HepG2 (cell line): ENCODE measurements around the gene DNAL4. TPM values are rescaled to one million over a fixed set of nuclear protein-coding genes. Genes with fewer than 3 reads are reported as not detected.

Experiments
- ATAC-seq: fragments of 200-7000 bp; cut with Tn5 transposase; 3 replicates; pipeline ENCODE4 v1.9.1; 2020; ENCODE audit warnings: mild to moderate bottlenecking, moderate library complexity
- BruUV-seq: library from RNA; stranded (reverse); fragments of 400-500 nt; replicated peaks from 2 replicates; lab custom pipeline; 2021; lab: Mats Ljungman, UMichigan
- CTCF ChIA-PET: fragments of 300-600 bp; formaldehyde crosslinking; extraction: SDS; loops from one replicate; lab custom pipeline; 2021; ENCODE audit warnings: low total read pairs, inconsistent platforms, low intra/inter-chr PET ratio; lab: Yijun Ruan, JAX
- POLR2A ChIA-PET: fragments of 350-600 bp; sonication (Branson Sonifier 250); formaldehyde crosslinking; loops from one replicate; lab custom pipeline; 2020; ENCODE audit warnings: antibody characterized with exemption, inconsistent platforms; lab: Yijun Ruan, JAX
- DNase-seq: peaks from one replicate; pipeline ENCODE4 v3.0.0-alpha.2; 2015; ENCODE audit warnings: low spot score
- FAIRE-seq: peaks from 3 replicates; lab custom pipeline; 2011; peaks lifted over from hg19 to GRCh38; lab: Jason Lieb, UNC
- H2AFZ ChIP-seq: one replicate; pipeline ENCODE4 v1.6.1; 2011; ENCODE audit warnings: low read length, inconsistent platforms
- H3K27ac ChIP-seq: fragments of 300-600 bp; 3 replicates; pipeline ENCODE4 v1.8.0; 2011; ENCODE audit warnings: mixed run types, mild to moderate bottlenecking, mixed read lengths, low read length, inconsistent platforms; ENCODE audit not compliant: insufficient read depth; ENCODE audit errors: extremely low read length
- H3K27me3 ChIP-seq, 2 experiments: fragments of 200-600 bp in 1 of 2; 2 replicates in 1 of 2; 3 replicates in 1 of 2; pipeline versions ENCODE4 v1.6.0 to v1.8.0; 2011; ENCODE audit warnings: low read length in 2 of 2, mild to moderate bottlenecking in 2 of 2, moderate library complexity in 2 of 2, inconsistent platforms in 1 of 2; ENCODE audit not compliant: insufficient read depth in 2 of 2, control insufficient read depth in 1 of 2
- H3K36me3 ChIP-seq, 2 experiments: fragments of 200-600 bp in 1 of 2; replicated peaks in 1 of 2; 2 replicates in 1 of 2; 3 replicates in 1 of 2; pipeline versions ENCODE4 v1.5.1 to v1.8.0; 2011; ENCODE audit warnings: low read length in 2 of 2, inconsistent platforms in 1 of 2; ENCODE audit not compliant: insufficient read depth in 2 of 2, control insufficient read depth in 1 of 2
- H3K4me1 ChIP-seq: 2 replicates; pipeline ENCODE4 v1.5.1; 2012; ENCODE audit warnings: low read length, inconsistent platforms; ENCODE audit not compliant: insufficient read depth
- H3K4me2 ChIP-seq: 2 replicates; pipeline ENCODE4 v1.6.0; 2011; ENCODE audit warnings: low read depth, low read length, inconsistent platforms
- H3K4me3 ChIP-seq, 3 experiments: fragments of 200-600 bp in 1 of 3; sonication (generic), shearing (Covaris generic) in 1 of 3; replicated peaks in 1 of 3; 2 replicates each; pipeline ENCODE4 v1.5.1; 2011 to 2016; ENCODE audit warnings: low read length in 3 of 3, inconsistent platforms in 2 of 3, low read depth in 2 of 3, mild to moderate bottlenecking in 2 of 3, control low read depth in 1 of 3, mixed read lengths in 1 of 3; ENCODE audit not compliant: insufficient read depth in 1 of 3
- H3K79me2 ChIP-seq: one replicate; pipeline ENCODE4 v1.6.1; 2011; ENCODE audit warnings: low read length, inconsistent platforms; ENCODE audit not compliant: insufficient read depth
- H3K9ac ChIP-seq: 2 replicates; pipeline ENCODE4 v1.6.0; 2011; ENCODE audit warnings: mild to moderate bottlenecking, low read depth, low read length, inconsistent platforms; ENCODE audit not compliant: insufficient read depth
- H3K9me3 ChIP-seq: 2 replicates; pipeline ENCODE4 v1.5.1; 2012; ENCODE audit warnings: mild to moderate bottlenecking, low read length
- H4K20me1 ChIP-seq: 2 replicates; pipeline ENCODE4 v1.6.0; 2011; ENCODE audit warnings: inconsistent platforms, mild to moderate bottlenecking, low read length, moderate library complexity; ENCODE audit not compliant: insufficient read depth
- HNRNPUL1 ChIP-seq: fragments of 200-400 bp; formaldehyde crosslinking; IDR thresholded peaks from 2 replicates; pipeline ENCODE4 v1.6.1; 2017; ENCODE audit warnings: low read depth, mild to moderate bottlenecking, low read length, moderate library complexity
- IKZF1 ChIP-seq: fragments of 450-650 bp; IDR thresholded peaks from 2 replicates; pipeline ENCODE4 v1.7.1; 2016
- KLF9 ChIP-seq: IDR thresholded peaks from 2 replicates; pipeline ENCODE4 v1.6.1; 2016; ENCODE audit warnings: low read depth
- MYNN ChIP-seq: sonication (generic); formaldehyde crosslinking; IDR thresholded peaks from 2 replicates; pipeline ENCODE4 v1.4.0; 2020; ENCODE audit warnings: mild to moderate bottlenecking, low read depth, missing genetic modification reagents
- ZFP62 ChIP-seq: sonication (generic); formaldehyde crosslinking; IDR thresholded peaks from 2 replicates; pipeline ENCODE4 v1.4.0; 2020; ENCODE audit warnings: missing genetic modification reagents
- ZNF121 ChIP-seq: sonication (generic); formaldehyde crosslinking; IDR thresholded peaks from 2 replicates; pipeline ENCODE4 v1.5.0; 2020; ENCODE audit warnings: mild to moderate bottlenecking, missing genetic modification reagents
- ZNF564 ChIP-seq: sonication (generic); formaldehyde crosslinking; IDR thresholded peaks from 2 replicates; pipeline ENCODE4 v1.8.1; 2023; ENCODE audit warnings: mild to moderate bottlenecking, missing genetic modification reagents
- ZSCAN12 ChIP-seq: sonication (generic); formaldehyde crosslinking; IDR thresholded peaks from 2 replicates; pipeline ENCODE4 v1.9.0; 2021; ENCODE audit warnings: mild to moderate bottlenecking, missing genetic modification reagents
- WGBS: methylation state at CpG from one replicate; pipeline ENCODE4 v1.1.6; 2017; ENCODE audit warnings: low lambda C conversion rate; 5-methylcytosine and 5-hydroxymethylcytosine counted together
- in situ Hi-C: cut with HindIII; loops from 2 replicates; pipeline ENCODE4 v1.10.0; 2017; ENCODE audit warnings: low pct_unique_long_range_greater_than_20kb; ENCODE audit not compliant: extremely low pct_ligation_motif_present
- intact Hi-C: fragments of 100-400 bp; cut with micrococcal nuclease; formaldehyde crosslinking; loops from one replicate; pipeline ENCODE4 v1.10.0; 2022; ENCODE audit not compliant: unreplicated experiment
- polyA plus RNA-seq, 8 experiments: library from polyadenylated mRNA; depleted of rRNA in 3 of 8; stranded (reverse) in 7 of 8; unstranded in 1 of 8; fragments of >200 nt; fragmentation: Illumina TruSeq in 4 of 8; extraction: Trizol in 4 of 8; gene quantifications; 2 replicates each; pipeline versions ENCODE4 v1.2.1 to v1.2.3, GENCODE V29; 2011 to 2016; ENCODE audit warnings: low read depth in 4 of 8, missing spikeins in 1 of 8, mixed read lengths in 1 of 8; ENCODE audit not compliant: insufficient read depth in 1 of 8
- total RNA-seq, 5 experiments: library from RNA; depleted of rRNA; stranded (reverse); fragments of >200 nt; fragmentation: Illumina TruSeq; extraction: Trizol; gene quantifications; 2 replicates each; pipeline ENCODE4 v1.2.3, GENCODE V29; 2016; ENCODE audit warnings: low read depth in 1 of 5
- TF ChIP-seq, protein P1 (sequence below): sonication (generic); formaldehyde crosslinking; IDR thresholded peaks from 2 replicates; pipeline ENCODE4 v1.5.0; 2020; ENCODE audit warnings: missing genetic modification reagents
- TF ChIP-seq, protein P2 (sequence below): IDR thresholded peaks from 2 replicates; pipeline ENCODE4 v1.6.1; 2016; ENCODE audit warnings: mild to moderate bottlenecking
- TF ChIP-seq, protein P3 (sequence below): sonication (generic); formaldehyde crosslinking; IDR thresholded peaks from 2 replicates; pipeline ENCODE4 v1.5.1; 2020; ENCODE audit warnings: missing genetic modification reagents, mild to moderate bottlenecking, borderline replicate concordance
- TF ChIP-seq, protein P4 (sequence below): sonication (generic); formaldehyde crosslinking; IDR thresholded peaks from 2 replicates; pipeline ENCODE4 v1.8.0; 2022; ENCODE audit warnings: mild to moderate bottlenecking, missing genetic modification reagents; ENCODE audit not compliant: insufficient replicate concordance
- TF ChIP-seq, protein P5 (sequence below): IDR thresholded peaks from 2 replicates; pipeline ENCODE4 v1.6.1; 2016; ENCODE audit warnings: low read depth
- TF ChIP-seq, protein P6 (sequence below): IDR thresholded peaks from 2 replicates; pipeline ENCODE4 v1.6.1; 2016; ENCODE audit warnings: missing genetic modification reagents, missing compliant biosample characterization

The DNAL4 gene
- total and polyA plus RNA-seq, 2 of the 13 experiments (the other 11 are each of a cell fraction or from before 2014, with no cell fraction given), result 8.0 to 10.7 TPM

DNA sequence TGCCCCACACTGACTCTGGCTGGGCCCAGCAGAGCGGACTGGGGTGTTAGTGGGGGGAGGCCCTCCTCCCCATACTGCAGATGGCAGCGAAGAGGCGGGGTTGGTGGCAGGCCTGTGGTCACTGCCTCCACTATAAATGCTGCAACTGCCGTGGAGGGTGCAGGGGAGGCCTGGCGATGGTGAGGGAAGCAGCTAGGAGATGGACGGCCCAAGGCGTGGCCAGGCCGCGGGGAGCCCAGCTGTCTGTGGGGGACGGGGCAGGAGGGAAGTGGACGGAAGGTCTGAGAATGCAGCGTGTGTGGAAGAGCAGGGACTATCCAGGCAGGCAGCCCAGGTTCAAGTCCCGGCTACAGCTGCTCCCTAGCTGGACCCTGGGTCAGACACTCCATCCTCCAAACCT is 18.3 kb downstream of the DNAL4 start:
- no peak for DNase-seq
- H3K79me2 ChIP-seq, result no peaks in the 10 kb centered on the region
- H3K36me3 ChIP-seq, result no peaks in the 10 kb centered on the region
- no peak overlapping the region for H3K4me3 ChIP-seq
- POLR2A ChIA-PET, result no interaction called here
- H3K9ac ChIP-seq, result no peak overlapping the region
- BruUV-seq, result no TSS peak
- in situ Hi-C loops (no loop called here), intact Hi-C loops (no loop called here)
- H2AFZ ChIP-seq, result no peak overlapping the region
- H3K27ac ChIP-seq, result no peak overlapping the region
- FAIRE-seq, result no peak
- WGBS, result 56% methylated on average over 8 of the region's 13 CpGs
- H3K27me3 ChIP-seq, result 0 out of 5 replicates have a peak, but pooled peaks cover 0 to 3% of the 10 kb centered on the region in 2 experiments
- H3K9me3 ChIP-seq, result no peaks in the 10 kb centered on the region
- peaks cover 17% of the 10 kb centered on the region; the same call in 1 of the 2 replicates for H3K4me1 ChIP-seq
- H3K4me2 ChIP-seq, result no peak overlapping the region
- no peaks in the 10 kb centered on the region for H4K20me1 ChIP-seq
- CTCF ChIA-PET, result no interaction called here
- no peak; the same call in 2 of the 3 replicates for ATAC-seq
- TF ChIP-seq ZFP62 (CRISPR knock-in tag), result no peak
- no peak for TF ChIP-seq ZNF121 (CRISPR knock-in tag)
- TF ChIP-seq, protein P1, sequence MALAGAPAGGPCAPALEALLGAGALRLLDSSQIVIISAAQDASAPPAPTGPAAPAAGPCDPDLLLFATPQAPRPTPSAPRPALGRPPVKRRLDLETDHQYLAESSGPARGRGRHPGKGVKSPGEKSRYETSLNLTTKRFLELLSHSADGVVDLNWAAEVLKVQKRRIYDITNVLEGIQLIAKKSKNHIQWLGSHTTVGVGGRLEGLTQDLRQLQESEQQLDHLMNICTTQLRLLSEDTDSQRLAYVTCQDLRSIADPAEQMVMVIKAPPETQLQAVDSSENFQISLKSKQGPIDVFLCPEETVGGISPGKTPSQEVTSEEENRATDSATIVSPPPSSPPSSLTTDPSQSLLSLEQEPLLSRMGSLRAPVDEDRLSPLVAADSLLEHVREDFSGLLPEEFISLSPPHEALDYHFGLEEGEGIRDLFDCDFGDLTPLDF (CRISPR knock-in tag), result no peak
- no peak for TF ChIP-seq ZSCAN12 (CRISPR knock-in tag)
- no peak for TF ChIP-seq MYNN (CRISPR knock-in tag)
- TF ChIP-seq KLF9 (CRISPR knock-in tag), result no peak
- TF ChIP-seq, protein P2, sequence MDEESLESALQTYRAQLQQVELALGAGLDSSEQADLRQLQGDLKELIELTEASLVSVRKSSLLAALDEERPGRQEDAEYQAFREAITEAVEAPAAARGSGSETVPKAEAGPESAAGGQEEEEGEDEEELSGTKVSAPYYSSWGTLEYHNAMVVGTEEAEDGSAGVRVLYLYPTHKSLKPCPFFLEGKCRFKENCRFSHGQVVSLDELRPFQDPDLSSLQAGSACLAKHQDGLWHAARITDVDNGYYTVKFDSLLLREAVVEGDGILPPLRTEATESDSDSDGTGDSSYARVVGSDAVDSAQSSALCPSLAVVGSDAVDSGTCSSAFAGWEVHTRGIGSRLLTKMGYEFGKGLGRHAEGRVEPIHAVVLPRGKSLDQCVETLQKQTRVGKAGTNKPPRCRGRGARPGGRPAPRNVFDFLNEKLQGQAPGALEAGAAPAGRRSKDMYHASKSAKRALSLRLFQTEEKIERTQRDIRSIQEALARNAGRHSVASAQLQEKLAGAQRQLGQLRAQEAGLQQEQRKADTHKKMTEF, result no peak
- TF ChIP-seq, protein P3, sequence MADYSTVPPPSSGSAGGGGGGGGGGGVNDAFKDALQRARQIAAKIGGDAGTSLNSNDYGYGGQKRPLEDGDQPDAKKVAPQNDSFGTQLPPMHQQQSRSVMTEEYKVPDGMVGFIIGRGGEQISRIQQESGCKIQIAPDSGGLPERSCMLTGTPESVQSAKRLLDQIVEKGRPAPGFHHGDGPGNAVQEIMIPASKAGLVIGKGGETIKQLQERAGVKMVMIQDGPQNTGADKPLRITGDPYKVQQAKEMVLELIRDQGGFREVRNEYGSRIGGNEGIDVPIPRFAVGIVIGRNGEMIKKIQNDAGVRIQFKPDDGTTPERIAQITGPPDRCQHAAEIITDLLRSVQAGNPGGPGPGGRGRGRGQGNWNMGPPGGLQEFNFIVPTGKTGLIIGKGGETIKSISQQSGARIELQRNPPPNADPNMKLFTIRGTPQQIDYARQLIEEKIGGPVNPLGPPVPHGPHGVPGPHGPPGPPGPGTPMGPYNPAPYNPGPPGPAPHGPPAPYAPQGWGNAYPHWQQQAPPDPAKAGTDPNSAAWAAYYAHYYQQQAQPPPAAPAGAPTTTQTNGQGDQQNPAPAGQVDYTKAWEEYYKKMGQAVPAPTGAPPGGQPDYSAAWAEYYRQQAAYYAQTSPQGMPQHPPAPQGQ (CRISPR knock-in tag), result no peak
- TF ChIP-seq IKZF1, result no peak
- no peak for TF ChIP-seq HNRNPUL1
- TF ChIP-seq, protein P4, sequence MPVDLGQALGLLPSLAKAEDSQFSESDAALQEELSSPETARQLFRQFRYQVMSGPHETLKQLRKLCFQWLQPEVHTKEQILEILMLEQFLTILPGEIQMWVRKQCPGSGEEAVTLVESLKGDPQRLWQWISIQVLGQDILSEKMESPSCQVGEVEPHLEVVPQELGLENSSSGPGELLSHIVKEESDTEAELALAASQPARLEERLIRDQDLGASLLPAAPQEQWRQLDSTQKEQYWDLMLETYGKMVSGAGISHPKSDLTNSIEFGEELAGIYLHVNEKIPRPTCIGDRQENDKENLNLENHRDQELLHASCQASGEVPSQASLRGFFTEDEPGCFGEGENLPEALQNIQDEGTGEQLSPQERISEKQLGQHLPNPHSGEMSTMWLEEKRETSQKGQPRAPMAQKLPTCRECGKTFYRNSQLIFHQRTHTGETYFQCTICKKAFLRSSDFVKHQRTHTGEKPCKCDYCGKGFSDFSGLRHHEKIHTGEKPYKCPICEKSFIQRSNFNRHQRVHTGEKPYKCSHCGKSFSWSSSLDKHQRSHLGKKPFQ, result no peak
- TF ChIP-seq, protein P5, sequence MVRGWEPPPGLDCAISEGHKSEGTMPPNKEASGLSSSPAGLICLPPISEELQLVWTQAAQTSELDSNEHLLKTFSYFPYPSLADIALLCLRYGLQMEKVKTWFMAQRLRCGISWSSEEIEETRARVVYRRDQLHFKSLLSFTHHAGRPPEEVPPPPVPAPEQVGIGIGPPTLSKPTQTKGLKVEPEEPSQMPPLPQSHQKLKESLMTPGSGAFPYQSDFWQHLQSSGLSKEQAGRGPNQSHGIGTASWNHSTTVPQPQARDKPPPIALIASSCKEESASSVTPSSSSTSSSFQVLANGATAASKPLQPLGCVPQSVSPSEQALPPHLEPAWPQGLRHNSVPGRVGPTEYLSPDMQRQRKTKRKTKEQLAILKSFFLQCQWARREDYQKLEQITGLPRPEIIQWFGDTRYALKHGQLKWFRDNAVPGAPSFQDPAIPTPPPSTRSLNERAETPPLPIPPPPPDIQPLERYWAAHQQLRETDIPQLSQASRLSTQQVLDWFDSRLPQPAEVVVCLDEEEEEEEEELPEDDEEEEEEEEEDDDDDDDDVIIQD, result no peak
- TF ChIP-seq, protein P6, sequence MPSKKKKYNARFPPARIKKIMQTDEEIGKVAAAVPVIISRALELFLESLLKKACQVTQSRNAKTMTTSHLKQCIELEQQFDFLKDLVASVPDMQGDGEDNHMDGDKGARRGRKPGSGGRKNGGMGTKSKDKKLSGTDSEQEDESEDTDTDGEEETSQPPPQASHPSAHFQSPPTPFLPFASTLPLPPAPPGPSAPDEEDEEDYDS (CRISPR knock-in tag), result no peak
- TF ChIP-seq ZNF564 (CRISPR knock-in tag), result no peak
